Measurements from ENCODE around the gene PRRT4. TPM values are rescaled to one million over a fixed set of nuclear protein-coding genes. Genes with fewer than 3 reads are reported as not detected.

PRRT4 gene
- total and polyA plus RNA-seq, 9 of the 15 experiments (the other 6 are each of a cell fraction or from before 2014, with no cell fraction given): not detected

DNA sequence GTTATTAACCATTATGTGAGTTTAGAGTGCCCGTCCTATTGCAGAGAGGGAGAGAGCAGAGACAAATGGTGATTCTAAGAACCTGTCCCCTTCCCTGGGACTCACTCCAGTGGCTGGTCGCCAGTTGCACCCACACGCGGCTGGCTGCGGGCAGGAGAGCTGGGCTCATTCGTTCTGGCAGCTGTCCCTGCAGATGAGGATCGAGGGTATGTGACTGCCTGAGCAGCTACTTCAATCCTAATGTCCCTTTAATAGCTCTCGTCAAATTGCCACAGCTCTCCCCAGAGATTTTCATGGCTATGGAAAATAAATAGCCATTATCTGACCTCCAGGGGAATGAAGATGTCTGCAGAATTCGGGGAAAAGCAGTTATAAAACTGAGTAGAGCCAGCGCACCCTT is 59.4 kb downstream of the PRRT4 start:
- Histone ChIP-seq H3K4me2 (ENCODE audit: insufficient read depth, low read length) (no peak overlapping the region), H3K27me3 (ENCODE audit: control insufficient read depth in 2 of 2, insufficient read depth in 2 of 2, low read length in 2 of 2) (no peaks in the 10 kb centered on the region), H2AFZ (ENCODE audit: low read depth, low read length) (no peak overlapping the region), H3K9me3 (replicated peaks; ENCODE audit: control insufficient read depth, insufficient read depth, low read depth, low read length) (no peaks in the 10 kb centered on the region), H3K9me1 (ENCODE audit: control insufficient read depth, insufficient read depth, low read length) (no peaks in the 10 kb centered on the region), H3K27ac (ENCODE audit: extremely low read depth, low read depth, low read length) (no peak overlapping the region), H3K9ac (ENCODE audit: insufficient read depth in 1 of 2, low read depth in 2 of 2, low read length in 2 of 2) (peak overlapping the region in 1 of 2 experiments; percentile 10; a peak in 1 of 4 replicates), H3K79me2 (ENCODE audit: control insufficient read depth, insufficient read depth, low read length) (no peaks in the 10 kb centered on the region), H3K36me3 (ENCODE audit: control insufficient read depth, insufficient read depth, low read length) (peaks cover 46% of the 10 kb centered on the region), H3K4me1 (replicated peaks in 1 of 2; ENCODE audit: control insufficient read depth in 2 of 2, insufficient read depth in 2 of 2, low read length in 2 of 2) (peaks cover 2 to 4% of the 10 kb centered on the region in 2 experiments; a peak in 2 of 5 replicates), H4K20me1 (replicated peaks; ENCODE audit: control insufficient read depth, insufficient read depth, low read length) (no peaks in the 10 kb centered on the region), H3K4me3 (no peak overlapping the region)
- POLR2A ChIA-PET: interaction anchor here (0.6 to 1.6 kb wide), 5 partner anchors 9 to 79 kb away, joined by 3 read pairs; no protein-coding TSS in a partner anchor
- CTCF ChIA-PET (ENCODE audit: low intra/inter-chr PET ratio): no interaction called here
- TF ChIP-seq MTA2 (IDR thresholded peaks at IDR 0.05; ENCODE audit: low read depth) (no peak), ZNF431 (CRISPR knock-in tag; IDR thresholded peaks at IDR 0.05) (no peak), NFYB (IDR thresholded peaks at IDR 0.05; ENCODE audit: extremely low read depth, insufficient read length) (no peak), TARDBP (IDR thresholded peaks at IDR 0.05) (no peak), FUS (optimal IDR thresholded peaks at IDR 0.05; ENCODE audit: low read depth, low read length) (no peak)
- TF ChIP-seq, protein P1, sequence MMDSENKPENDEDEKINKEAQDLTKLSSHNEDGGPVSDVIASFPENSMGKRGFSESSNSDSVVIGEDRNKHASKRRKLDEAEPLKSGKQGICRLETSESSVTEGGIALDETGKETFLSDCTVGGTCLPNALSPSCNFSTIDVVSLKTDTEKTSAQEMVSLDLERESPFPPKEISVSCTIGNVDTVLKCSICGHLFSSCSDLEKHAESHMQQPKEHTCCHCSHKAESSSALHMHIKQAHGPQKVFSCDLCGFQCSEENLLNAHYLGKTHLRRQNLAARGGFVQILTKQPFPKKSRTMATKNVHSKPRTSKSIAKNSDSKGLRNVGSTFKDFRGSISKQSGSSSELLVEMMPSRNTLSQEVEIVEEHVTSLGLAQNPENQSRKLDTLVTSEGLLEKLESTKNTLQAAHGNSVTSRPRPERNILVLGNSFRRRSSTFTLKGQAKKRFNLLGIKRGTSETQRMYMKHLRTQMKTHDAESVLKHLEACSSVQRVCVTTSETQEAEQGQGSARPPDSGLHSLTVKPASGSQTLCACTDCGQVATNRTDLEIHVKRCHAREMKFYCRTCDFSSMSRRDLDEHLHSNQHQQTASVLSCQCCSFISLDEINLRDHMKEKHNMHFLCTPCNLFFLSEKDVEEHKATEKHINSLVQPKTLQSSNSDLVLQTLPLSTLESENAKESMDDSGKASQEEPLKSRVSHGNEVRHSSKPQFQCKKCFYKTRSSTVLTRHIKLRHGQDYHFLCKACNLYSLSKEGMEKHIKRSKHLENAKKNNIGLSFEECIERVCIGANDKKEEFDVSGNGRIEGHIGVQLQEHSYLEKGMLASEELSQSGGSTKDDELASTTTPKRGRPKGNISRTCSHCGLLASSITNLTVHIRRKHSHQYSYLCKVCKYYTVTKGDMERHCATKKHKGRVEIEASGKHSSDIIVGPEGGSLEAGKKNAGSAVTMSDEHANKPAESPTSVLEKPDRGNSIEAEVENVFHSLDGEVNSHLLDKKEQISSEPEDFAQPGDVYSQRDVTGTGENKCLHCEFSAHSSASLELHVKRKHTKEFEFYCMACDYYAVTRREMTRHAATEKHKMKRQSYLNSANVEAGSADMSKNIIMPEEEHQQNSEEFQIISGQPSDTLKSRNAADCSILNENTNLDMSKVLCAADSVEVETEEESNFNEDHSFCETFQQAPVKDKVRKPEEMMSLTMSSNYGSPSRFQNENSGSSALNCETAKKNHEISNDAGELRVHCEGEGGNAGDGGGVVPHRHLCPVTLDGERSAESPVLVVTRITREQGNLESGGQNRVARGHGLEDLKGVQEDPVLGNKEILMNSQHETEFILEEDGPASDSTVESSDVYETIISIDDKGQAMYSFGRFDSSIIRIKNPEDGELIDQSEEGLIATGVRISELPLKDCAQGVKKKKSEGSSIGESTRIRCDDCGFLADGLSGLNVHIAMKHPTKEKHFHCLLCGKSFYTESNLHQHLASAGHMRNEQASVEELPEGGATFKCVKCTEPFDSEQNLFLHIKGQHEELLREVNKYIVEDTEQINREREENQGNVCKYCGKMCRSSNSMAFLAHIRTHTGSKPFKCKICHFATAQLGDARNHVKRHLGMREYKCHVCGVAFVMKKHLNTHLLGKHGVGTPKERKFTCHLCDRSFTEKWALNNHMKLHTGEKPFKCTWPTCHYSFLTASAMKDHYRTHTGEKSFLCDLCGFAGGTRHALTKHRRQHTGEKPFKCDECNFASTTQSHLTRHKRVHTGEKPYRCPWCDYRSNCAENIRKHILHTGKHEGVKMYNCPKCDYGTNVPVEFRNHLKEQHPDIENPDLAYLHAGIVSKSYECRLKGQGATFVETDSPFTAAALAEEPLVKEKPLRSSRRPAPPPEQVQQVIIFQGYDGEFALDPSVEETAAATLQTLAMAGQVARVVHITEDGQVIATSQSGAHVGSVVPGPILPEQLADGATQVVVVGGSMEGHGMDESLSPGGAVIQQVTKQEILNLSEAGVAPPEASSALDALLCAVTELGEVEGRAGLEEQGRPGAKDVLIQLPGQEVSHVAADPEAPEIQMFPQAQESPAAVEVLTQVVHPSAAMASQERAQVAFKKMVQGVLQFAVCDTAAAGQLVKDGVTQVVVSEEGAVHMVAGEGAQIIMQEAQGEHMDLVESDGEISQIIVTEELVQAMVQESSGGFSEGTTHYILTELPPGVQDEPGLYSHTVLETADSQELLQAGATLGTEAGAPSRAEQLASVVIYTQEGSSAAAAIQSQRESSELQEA (IDR thresholded peaks at IDR 0.05; ENCODE audit: low read depth): no peak
- intact Hi-C loops (cut with micrococcal nuclease) (no loop called here), in situ Hi-C loops (cut with MboI) (no loop called here)
- WGBS (ENCODE audit: insufficient coverage, low coverage, missing lambda C conversion rate): 77% methylated on average over 10 of the region's 10 CpGs
- FAIRE-seq: no peak
- DNase-seq (ENCODE audit: extremely low read depth in 1 of 4, low spot score in 3 of 4): no peak
- ATAC-seq: no peak; the same call in 2 of the 3 replicates
- no TSS peak for BruUV-seq (replicated peaks)

Small RNA genes lying within 50 kb of the gene (small RNA-seq; reads per million reads assigned to genes)
- not detected for gene RNU7-27P

Other genes with a start within 250 kb of the PRRT4 start
- not detected in 2 replicates for gene LEP, start 120.4 kb downstream of the PRRT4 start, total RNA-seq (2014; rRNA removed)
- not detected in 2 replicates for gene LEP, start 120.4 kb downstream of the PRRT4 start, total RNA-seq (2014; rRNA removed; fragmentation: Illumina TruSeq; extraction: Trizol)
- not detected in 2 replicates for gene LEP, start 120.4 kb downstream of the PRRT4 start, total RNA-seq (2015; rRNA removed; fragmentation: Illumina TruSeq; extraction: Trizol)
- gene LEP, start 120.4 kb downstream of the PRRT4 start, total RNA-seq (2021): not detected in 2 replicates
- not detected in 2 replicates for gene LEP, start 120.4 kb downstream of the PRRT4 start, polyA plus RNA-seq (2011; rRNA removed)
- not detected in 2 replicates for gene LEP, start 120.4 kb downstream of the PRRT4 start, polyA plus RNA-seq (2014; fragmentation: Illumina TruSeq; extraction: Trizol)
- not detected for gene LEP, start 120.4 kb downstream of the PRRT4 start, polyA plus RNA-seq (2014; fragmentation: Nextera tagmentation; extraction: Ambion mirVana)
- not detected in 2 replicates for gene LEP, start 120.4 kb downstream of the PRRT4 start, polyA plus RNA-seq (2014; rRNA removed)
- 123 and 127 TPM in 2 replicates for gene RBM28, start 17.8 kb downstream of the PRRT4 start, total RNA-seq (2014; rRNA removed)
- 138 and 165 TPM in 2 replicates for gene RBM28, start 17.8 kb downstream of the PRRT4 start, total RNA-seq (2014; rRNA removed; fragmentation: Illumina TruSeq; extraction: Trizol)
- 128 and 141 TPM in 2 replicates for gene RBM28, start 17.8 kb downstream of the PRRT4 start, total RNA-seq (2015; rRNA removed; fragmentation: Illumina TruSeq; extraction: Trizol)
- 146 and 157 TPM in 2 replicates for gene RBM28, start 17.8 kb downstream of the PRRT4 start, total RNA-seq (2021)
- 74.9 and 112 TPM in 2 replicates for gene RBM28, start 17.8 kb downstream of the PRRT4 start, polyA plus RNA-seq (2011; rRNA removed)
- 133 and 148 TPM in 2 replicates for gene RBM28, start 17.8 kb downstream of the PRRT4 start, polyA plus RNA-seq (2014; fragmentation: Illumina TruSeq; extraction: Trizol)
- 100 to 1,000 TPM in 1 of 2 experiments, 10 to 100 TPM in 1; 65.8 to 122 TPM for gene RBM28, start 17.8 kb downstream of the PRRT4 start, polyA plus RNA-seq (2014; fragmentation: Nextera tagmentation; extraction: Ambion mirVana)
- gene RBM28, start 17.8 kb downstream of the PRRT4 start, polyA plus RNA-seq (2014; rRNA removed): 139 and 213 TPM in 2 replicates
- gene IMPDH1, start 48.3 kb upstream of the PRRT4 start, total RNA-seq (2014; rRNA removed): 86.8 and 118 TPM in 2 replicates
- gene IMPDH1, start 48.3 kb upstream of the PRRT4 start, total RNA-seq (2014; rRNA removed; fragmentation: Illumina TruSeq; extraction: Trizol): 29.0 and 42.9 TPM in 2 replicates
- 60.6 and 64.3 TPM in 2 replicates for gene IMPDH1, start 48.3 kb upstream of the PRRT4 start, total RNA-seq (2015; rRNA removed; fragmentation: Illumina TruSeq; extraction: Trizol)
- 118 TPM in 2 replicates for gene IMPDH1, start 48.3 kb upstream of the PRRT4 start, total RNA-seq (2021)
- 54.9 and 72.4 TPM in 2 replicates for gene IMPDH1, start 48.3 kb upstream of the PRRT4 start, polyA plus RNA-seq (2011; rRNA removed)
- gene IMPDH1, start 48.3 kb upstream of the PRRT4 start, polyA plus RNA-seq (2014; fragmentation: Illumina TruSeq; extraction: Trizol): 59.8 and 76.3 TPM in 2 replicates
- 1 to 10 TPM in 1 of 2 experiments, under 1 TPM in 1; 0.80 to 2.1 TPM for gene IMPDH1, start 48.3 kb upstream of the PRRT4 start, polyA plus RNA-seq (2014; fragmentation: Nextera tagmentation; extraction: Ambion mirVana)
- 84.7 and 89.0 TPM in 2 replicates for gene IMPDH1, start 48.3 kb upstream of the PRRT4 start, polyA plus RNA-seq (2014; rRNA removed)
- 8.3 and 14.2 TPM in 2 replicates for gene HILPDA, start 94.2 kb upstream of the PRRT4 start, total RNA-seq (2014; rRNA removed)
- gene HILPDA, start 94.2 kb upstream of the PRRT4 start, total RNA-seq (2014; rRNA removed; fragmentation: Illumina TruSeq; extraction: Trizol): 14.5 and 16.7 TPM in 2 replicates
- 23.0 and 23.5 TPM in 2 replicates for gene HILPDA, start 94.2 kb upstream of the PRRT4 start, total RNA-seq (2015; rRNA removed; fragmentation: Illumina TruSeq; extraction: Trizol)
- 10.5 and 10.7 TPM in 2 replicates for gene HILPDA, start 94.2 kb upstream of the PRRT4 start, total RNA-seq (2021)
- 71.8 and 102 TPM in 2 replicates for gene HILPDA, start 94.2 kb upstream of the PRRT4 start, polyA plus RNA-seq (2011; rRNA removed)
- gene HILPDA, start 94.2 kb upstream of the PRRT4 start, polyA plus RNA-seq (2014; fragmentation: Illumina TruSeq; extraction: Trizol): 18.9 and 26.0 TPM in 2 replicates
- 10 to 100 TPM; 28.6 to 40.5 TPM for gene HILPDA, start 94.2 kb upstream of the PRRT4 start, polyA plus RNA-seq (2014; fragmentation: Nextera tagmentation; extraction: Ambion mirVana)
- gene HILPDA, start 94.2 kb upstream of the PRRT4 start, polyA plus RNA-seq (2014; rRNA removed): 16.4 and 25.5 TPM in 2 replicates
- gene METTL2B, start 115.1 kb upstream of the PRRT4 start, total RNA-seq (2014; rRNA removed): 46.9 and 75.6 TPM in 2 replicates
- gene METTL2B, start 115.1 kb upstream of the PRRT4 start, total RNA-seq (2014; rRNA removed; fragmentation: Illumina TruSeq; extraction: Trizol): 73.2 and 84.9 TPM in 2 replicates
- gene METTL2B, start 115.1 kb upstream of the PRRT4 start, total RNA-seq (2015; rRNA removed; fragmentation: Illumina TruSeq; extraction: Trizol): 78.6 and 82.0 TPM in 2 replicates
- 62.8 and 64.9 TPM in 2 replicates for gene METTL2B, start 115.1 kb upstream of the PRRT4 start, total RNA-seq (2021)
- gene METTL2B, start 115.1 kb upstream of the PRRT4 start, polyA plus RNA-seq (2011; rRNA removed): 47.4 and 79.2 TPM in 2 replicates
- 64.1 and 68.9 TPM in 2 replicates for gene METTL2B, start 115.1 kb upstream of the PRRT4 start, polyA plus RNA-seq (2014; fragmentation: Illumina TruSeq; extraction: Trizol)
- 10 to 100 TPM; 91.0 to 95.7 TPM for gene METTL2B, start 115.1 kb upstream of the PRRT4 start, polyA plus RNA-seq (2014; fragmentation: Nextera tagmentation; extraction: Ambion mirVana)
- gene METTL2B, start 115.1 kb upstream of the PRRT4 start, polyA plus RNA-seq (2014; rRNA removed): 35.9 and 41.8 TPM in 2 replicates

Data from K562 (cell line).